ENCODE measurements around the gene ATAD3B. TPM values are rescaled to one million over a fixed set of nuclear protein-coding genes. Genes with fewer than 3 reads are reported as not detected.
"Not testable (repeated sequence)": the region's sequence is repeated elsewhere in the genome, so short reads cannot be mapped to it uniquely, and the experiment has no call there.

Gene ATAD3B
- polyA plus RNA-seq, 1 donor (not counting 4 experiments of a cell fraction or from before 2014, with no cell fraction given) = 20.6 TPM

- H3K27ac ChIP-seq (ENCODE audit: control insufficient read depth, insufficient read depth, low read length) = no peak overlapping the region
- DNase-seq (ENCODE audit: low read depth, low spot score) (no peak), FAIRE-seq (no peak)
These were observed 30.3 kb upstream of the ATAD3B start for GRCh38 chr1:1441002-1441888.

GRCh38 chr1:1442069-1442770 is 29.3 kb upstream of the ATAD3B start:
- DNase-seq (ENCODE audit: low read depth, low spot score) (no peak), FAIRE-seq (no peak)
- Histone ChIP-seq H3K27ac (ENCODE audit: control insufficient read depth, insufficient read depth, low read length) (no peak overlapping the region), H3K4me3 (ENCODE audit: control insufficient read depth in 2 of 3, extremely low read depth in 1 of 3, insufficient read depth in 2 of 3, low read depth in 1 of 3, low read length in 3 of 3) (no peak overlapping the region), H2AFZ (ENCODE audit: control insufficient read depth, low read length) (no peak overlapping the region), H3K9me1 (ENCODE audit: control insufficient read depth, extremely low read depth, insufficient read depth, low read length) (no peaks in the 10 kb centered on the region), H3K9ac (ENCODE audit: control insufficient read depth, extremely low read depth, insufficient read depth, low read length) (no peak overlapping the region), H3K36me3 (ENCODE audit: control insufficient read depth in 2 of 2, extremely low read depth in 1 of 2, insufficient read depth in 2 of 2, low read length in 2 of 2) (no peaks in the 10 kb centered on the region), H3K79me2 (ENCODE audit: control insufficient read depth, insufficient read depth, low read length) (no peaks in the 10 kb centered on the region), H4K20me1 (ENCODE audit: control insufficient read depth, extremely low read depth, insufficient read depth, low read length) (peaks cover 2% of the 10 kb centered on the region), H3K9me3 (ENCODE audit: control insufficient read depth, low read depth, low read length) (no peaks in the 10 kb centered on the region), H3K4me2 (ENCODE audit: control insufficient read depth, extremely low read depth, insufficient read depth, low read depth, low read length) (no peak overlapping the region), H3K4me1 (ENCODE audit: control insufficient read depth, extremely low read depth, insufficient read depth, low read length) (no peaks in the 10 kb centered on the region), H3K27me3 (ENCODE audit: control insufficient read depth, extremely low read depth, insufficient read depth, low read length) (no peaks in the 10 kb centered on the region)
- TF ChIP-seq CTCF (optimal IDR thresholded peaks at IDR 0.05 in 1 of 3, IDR thresholded peaks at IDR 0.05 in 1 of 3, conservative IDR thresholded peaks at IDR 0.05 in 1 of 3; ENCODE audit: extremely low read depth in 1 of 3, insufficient read depth in 2 of 3, low read length in 3 of 3) = no peak
- TF ChIP-seq EZH2 (IDR thresholded peaks at IDR 0.05; ENCODE audit: low read length) = no peak
- dilution Hi-C loops (cut with MboI; ENCODE audit: extremely low pct_ligation_motif_present, low sequenced_read_pairs) = no loop called here

More at GRCh38 chr1:1441002-1441888, 30.3 kb upstream of the ATAD3B start:
- Histone ChIP-seq H3K4me3 (ENCODE audit: control insufficient read depth in 2 of 3, extremely low read depth in 1 of 3, insufficient read depth in 2 of 3, low read depth in 1 of 3, low read length in 3 of 3) (no peak overlapping the region), H3K36me3 (ENCODE audit: control insufficient read depth in 2 of 2, extremely low read depth in 1 of 2, insufficient read depth in 2 of 2, low read length in 2 of 2) (no peaks in the 10 kb centered on the region), H3K4me1 (ENCODE audit: control insufficient read depth, extremely low read depth, insufficient read depth, low read length) (peaks cover under 1% of the 10 kb centered on the region), H3K9ac (ENCODE audit: control insufficient read depth, extremely low read depth, insufficient read depth, low read length) (no peak overlapping the region), H3K27me3 (ENCODE audit: control insufficient read depth, extremely low read depth, insufficient read depth, low read length) (no peaks in the 10 kb centered on the region), H3K9me3 (ENCODE audit: control insufficient read depth, low read depth, low read length) (no peaks in the 10 kb centered on the region), H3K4me2 (ENCODE audit: control insufficient read depth, extremely low read depth, insufficient read depth, low read depth, low read length) (no peak overlapping the region), H3K9me1 (ENCODE audit: control insufficient read depth, extremely low read depth, insufficient read depth, low read length) (no peaks in the 10 kb centered on the region), H4K20me1 (ENCODE audit: control insufficient read depth, extremely low read depth, insufficient read depth, low read length) (peaks cover 2% of the 10 kb centered on the region), H2AFZ (ENCODE audit: control insufficient read depth, low read length) (no peak overlapping the region), H3K79me2 (ENCODE audit: control insufficient read depth, insufficient read depth, low read length) (no peaks in the 10 kb centered on the region)
- TF ChIP-seq EZH2 (IDR thresholded peaks at IDR 0.05; ENCODE audit: low read length) (no peak), CTCF (optimal IDR thresholded peaks at IDR 0.05 in 1 of 3, IDR thresholded peaks at IDR 0.05 in 1 of 3, conservative IDR thresholded peaks at IDR 0.05 in 1 of 3; ENCODE audit: extremely low read depth in 1 of 3, insufficient read depth in 2 of 3, low read length in 3 of 3) (peak; percentile 88 to 98 (median 93))
- dilution Hi-C loops (cut with MboI; ENCODE audit: extremely low pct_ligation_motif_present, low sequenced_read_pairs) = no loop called here

GRCh38 chr1:1446631-1447030 is 24.9 kb upstream of the ATAD3B start:
- H3K9me3 ChIP-seq (ENCODE audit: control insufficient read depth, low read depth, low read length); DNase-seq (ENCODE audit: low read depth, low spot score); FAIRE-seq; H2AFZ ChIP-seq (ENCODE audit: control insufficient read depth, low read length); H3K27me3 ChIP-seq (ENCODE audit: control insufficient read depth, extremely low read depth, insufficient read depth, low read length); H3K9me1 ChIP-seq (ENCODE audit: control insufficient read depth, extremely low read depth, insufficient read depth, low read length); H3K27ac ChIP-seq (ENCODE audit: control insufficient read depth, insufficient read depth, low read length); H3K9ac ChIP-seq (ENCODE audit: control insufficient read depth, extremely low read depth, insufficient read depth, low read length); dilution Hi-C loops (cut with MboI; ENCODE audit: extremely low pct_ligation_motif_present, low sequenced_read_pairs); H3K4me1 ChIP-seq (ENCODE audit: control insufficient read depth, extremely low read depth, insufficient read depth, low read length); H3K4me3 ChIP-seq (ENCODE audit: control insufficient read depth in 2 of 3, extremely low read depth in 1 of 3, insufficient read depth in 2 of 3, low read depth in 1 of 3, low read length in 3 of 3); H3K79me2 ChIP-seq (ENCODE audit: control insufficient read depth, insufficient read depth, low read length); H4K20me1 ChIP-seq (ENCODE audit: control insufficient read depth, extremely low read depth, insufficient read depth, low read length); H3K36me3 ChIP-seq (ENCODE audit: control insufficient read depth in 2 of 2, extremely low read depth in 1 of 2, insufficient read depth in 2 of 2, low read length in 2 of 2); H3K4me2 ChIP-seq (ENCODE audit: control insufficient read depth, extremely low read depth, insufficient read depth, low read depth, low read length): not testable (repeated sequence)
